ENCODE data around the gene NUDT5. TPM values are rescaled to one million over a fixed set of nuclear protein-coding genes. Genes with fewer than 3 reads are reported as not detected.
"Not testable (repeated sequence)": the region's sequence is repeated elsewhere in the genome, so short reads cannot be mapped to it uniquely, and the experiment has no call there.

NUDT5 gene
- total and polyA plus RNA-seq, 2 donors (not counting 1 experiment from before 2014, with no cell fraction given): 25.9 to 39.9 TPM

- ChIA-PET CTCF (interaction anchor here (0.8 to 2.9 kb wide), 2 partner anchors 14 to 31 kb away, joined by 3 to 13 read pairs; no protein-coding TSS in a partner anchor), POLR2A (no interaction called here)
- Histone ChIP-seq H3K9me3 (ENCODE audit: control extremely low read depth in 1 of 3, control insufficient read depth in 2 of 3, insufficient read depth in 1 of 3, low read length in 2 of 3) (peaks cover 0 to 7% (median 0%) of the 10 kb centered on the region in 3 donors), H4K20me1 (ENCODE audit: control insufficient read depth, insufficient read depth, low read length, poor library complexity, severe bottlenecking) (peaks cover 10% of the 10 kb centered on the region), H3K4me1 (ENCODE audit: control insufficient read depth in 2 of 2, insufficient read depth in 2 of 2, low read length in 2 of 2) (no peaks in the 10 kb centered on the region), H3K9ac (ENCODE audit: low read length) (no peak overlapping the region), H3K27me3 (replicated peaks in 1 of 4; ENCODE audit: control extremely low read depth in 1 of 4, control insufficient read depth in 3 of 4, insufficient read depth in 4 of 4, low read length in 3 of 4) (no peaks in the 10 kb centered on the region), H3K27ac (ENCODE audit: low read length in 2 of 2) (no peak overlapping the region), H2AFZ (ENCODE audit: insufficient read depth, low read depth, low read length, poor library complexity, severe bottlenecking) (no peak overlapping the region), H3K4me2 (replicated peaks; ENCODE audit: low read depth, low read length, poor library complexity, severe bottlenecking) (no peak overlapping the region), H3K36me3 (replicated peaks in 1 of 2; ENCODE audit: control extremely low read depth in 1 of 2, control insufficient read depth in 1 of 2, extremely low read depth in 1 of 2, insufficient read depth in 2 of 2, low read length in 1 of 2) (peaks cover 11 to 56% of the 10 kb centered on the region in 2 experiments), H3K4me3 (ENCODE audit: control extremely low read depth in 1 of 5, extremely low read depth in 1 of 5, insufficient read depth in 1 of 5, low read depth in 2 of 5, low read length in 4 of 5) (no peak overlapping the region), H3K79me2 (ENCODE audit: control insufficient read depth, insufficient read depth, low read length) (peaks cover 46% of the 10 kb centered on the region)
- TF ChIP-seq EZH2 (IDR thresholded peaks at IDR 0.05; ENCODE audit: borderline replicate concordance, insufficient read depth, low read depth, low read length, poor library complexity, severe bottlenecking) (no peak), CTCF (IDR thresholded peaks at IDR 0.05) (no peak)
- Mint-ChIP-seq H3K4me3 (no peak overlapping the region), H3K27ac (no peak overlapping the region), H3K27me3 (no peaks in the 10 kb centered on the region), H3K9me3 (ENCODE audit: insufficient read depth) (no peaks in the 10 kb centered on the region), H3K4me1 (no peaks in the 10 kb centered on the region)
- no peak for DNase-seq
- intact Hi-C loops (cut with micrococcal nuclease): no loop called here
- 100% methylated on average over 11 of the region's 11 CpGs for WGBS (ENCODE audit: insufficient coverage)
- ATAC-seq (ENCODE audit: low read depth): no peak
Measured at GRCh38 chr10:12228851-12229250, 33.2 kb upstream of the NUDT5 start.

DNA sequence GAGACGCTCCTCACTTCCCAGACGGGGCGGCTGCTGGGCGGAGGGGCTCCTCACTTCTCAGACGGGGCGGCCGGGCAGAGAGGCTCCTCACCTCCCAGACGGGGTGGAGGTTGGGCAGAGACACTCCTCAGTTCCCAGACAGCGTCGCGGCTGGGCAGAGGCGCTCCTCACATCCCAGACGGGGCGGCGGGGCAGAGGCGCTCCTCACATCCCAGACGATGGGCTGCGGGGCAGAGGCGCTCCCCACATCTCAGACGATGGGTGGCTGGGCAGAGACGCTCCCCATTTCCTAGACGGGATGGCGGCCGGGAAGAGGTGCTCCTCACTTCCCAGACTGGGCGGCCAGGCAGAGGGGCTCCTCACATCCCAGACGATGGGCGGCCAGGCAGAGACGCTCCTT lies 30.7 kb upstream of the NUDT5 start:
- H3K27me3 Mint-ChIP-seq; H3K4me3 ChIP-seq (ENCODE audit: control extremely low read depth in 1 of 5, extremely low read depth in 1 of 5, insufficient read depth in 1 of 5, low read depth in 2 of 5, low read length in 4 of 5); H3K4me3 Mint-ChIP-seq; H3K27me3 ChIP-seq (replicated peaks in 1 of 4; ENCODE audit: control extremely low read depth in 1 of 4, control insufficient read depth in 3 of 4, insufficient read depth in 4 of 4, low read length in 3 of 4); H3K4me2 ChIP-seq (replicated peaks; ENCODE audit: low read depth, low read length, poor library complexity, severe bottlenecking); DNase-seq; POLR2A ChIA-PET; H3K27ac Mint-ChIP-seq; ATAC-seq (ENCODE audit: low read depth); H3K9ac ChIP-seq (ENCODE audit: low read length); CTCF ChIA-PET; H3K4me1 Mint-ChIP-seq; intact Hi-C loops (cut with micrococcal nuclease); H3K9me3 ChIP-seq (ENCODE audit: control extremely low read depth in 1 of 3, control insufficient read depth in 2 of 3, insufficient read depth in 1 of 3, low read length in 2 of 3); H3K4me1 ChIP-seq (ENCODE audit: control insufficient read depth in 2 of 2, insufficient read depth in 2 of 2, low read length in 2 of 2); H3K9me3 Mint-ChIP-seq (ENCODE audit: insufficient read depth); H3K27ac ChIP-seq (ENCODE audit: low read length in 2 of 2); H2AFZ ChIP-seq (ENCODE audit: insufficient read depth, low read depth, low read length, poor library complexity, severe bottlenecking); H4K20me1 ChIP-seq (ENCODE audit: control insufficient read depth, insufficient read depth, low read length, poor library complexity, severe bottlenecking): not testable (repeated sequence)
- peaks cover 13 to 47% of the 10 kb centered on the region in 2 experiments for H3K36me3 ChIP-seq (replicated peaks in 1 of 2; ENCODE audit: control extremely low read depth in 1 of 2, control insufficient read depth in 1 of 2, extremely low read depth in 1 of 2, insufficient read depth in 2 of 2, low read length in 1 of 2)
- H3K79me2 ChIP-seq (ENCODE audit: control insufficient read depth, insufficient read depth, low read length): peaks cover 59% of the 10 kb centered on the region
- WGBS (ENCODE audit: insufficient coverage): 93% methylated on average over 20 of the region's 28 CpGs
